GM21367 (cell line): ENCODE results near the gene CCDC141.
"Not testable (repeated sequence)": the region's sequence is repeated elsewhere in the genome, so short reads cannot be mapped to it uniquely, and the experiment has no call there.

Source experiments
- ATAC-seq: cut with Tn5 transposase; IDR thresholded peaks from one replicate; pipeline ENCODE4 v1.9.1; 2021; ENCODE audit not compliant: unreplicated experiment

The CCDC141 gene

DNA sequence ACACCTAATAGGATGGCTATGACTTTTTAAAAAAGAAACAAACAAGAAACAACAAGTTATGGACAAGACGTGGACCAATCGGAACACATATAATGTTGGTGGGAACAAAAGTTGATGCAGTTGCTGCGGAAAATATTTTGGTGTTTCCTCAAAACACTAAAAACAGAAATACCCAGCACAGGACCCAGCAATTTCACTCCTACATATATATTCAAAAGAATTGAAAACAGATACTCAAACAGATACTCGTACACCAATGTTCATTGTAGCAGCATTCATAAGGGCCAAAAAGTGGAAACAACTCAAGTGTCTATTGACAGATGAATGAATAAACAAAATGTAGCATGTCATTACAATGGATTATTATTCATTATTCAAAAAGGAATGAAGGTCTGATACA lies 12.1 kb downstream of the CCDC141 start:
- no peak for ATAC-seq

DNA sequence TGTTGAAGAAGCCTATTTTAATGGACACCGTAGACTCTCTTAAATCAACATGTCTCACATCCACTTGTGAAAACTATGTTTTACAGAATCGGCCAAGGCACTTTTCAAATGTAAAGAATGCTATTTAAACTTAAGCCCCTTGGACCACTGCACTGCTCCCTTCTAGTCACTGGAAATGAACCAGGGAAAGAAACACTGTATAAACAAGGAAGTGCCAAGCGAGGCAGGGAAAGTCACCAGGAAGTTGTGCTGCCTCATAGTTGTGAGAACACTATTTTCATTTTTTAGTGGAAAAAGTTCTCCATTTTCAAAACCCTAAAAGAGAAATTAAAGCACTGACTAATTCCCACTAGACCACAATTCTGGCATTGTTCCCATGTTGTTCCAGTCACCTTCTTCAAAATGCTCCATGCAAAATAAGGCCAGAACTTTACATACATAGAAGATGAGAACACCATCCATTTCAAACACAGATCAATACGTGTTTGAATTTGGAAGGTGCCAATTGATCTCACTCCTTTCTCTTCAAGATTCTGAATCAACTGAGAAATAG lies 13.5 kb downstream of the CCDC141 start:
- ATAC-seq: no peak

DNA sequence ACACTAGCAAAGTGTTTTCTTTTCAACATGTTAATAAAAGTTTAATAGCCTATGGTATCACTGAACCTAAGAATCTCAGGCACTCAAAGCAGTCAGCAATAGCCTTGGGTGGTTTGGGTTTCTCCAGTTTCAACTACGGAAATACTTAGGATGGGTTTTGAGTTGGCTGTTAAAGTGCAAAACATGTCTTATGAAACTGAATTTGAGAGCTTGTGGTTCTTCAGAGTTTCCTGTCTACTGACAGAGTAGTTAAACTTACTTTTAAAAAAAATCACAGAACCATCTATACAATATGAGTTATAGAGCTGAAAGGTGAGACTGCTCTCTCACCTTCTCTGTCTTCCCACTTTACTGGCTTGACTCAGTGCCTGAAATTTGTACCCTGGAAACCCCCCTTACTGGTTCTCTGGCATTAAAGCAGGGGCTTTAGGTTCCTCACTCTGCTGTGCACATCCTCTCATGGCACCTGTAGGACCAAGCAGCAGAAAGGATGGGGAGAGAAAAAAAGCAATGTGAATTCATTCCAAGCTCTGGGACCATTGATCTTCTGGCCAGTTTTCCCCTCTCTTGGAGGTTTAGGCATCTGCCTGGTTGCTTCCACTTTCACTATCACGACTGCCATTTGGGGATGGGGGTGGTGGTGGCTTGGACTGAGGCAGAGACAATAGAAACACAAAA lies 18.1 kb downstream of the CCDC141 start:
- peak; percentile 98 for ATAC-seq

DNA sequence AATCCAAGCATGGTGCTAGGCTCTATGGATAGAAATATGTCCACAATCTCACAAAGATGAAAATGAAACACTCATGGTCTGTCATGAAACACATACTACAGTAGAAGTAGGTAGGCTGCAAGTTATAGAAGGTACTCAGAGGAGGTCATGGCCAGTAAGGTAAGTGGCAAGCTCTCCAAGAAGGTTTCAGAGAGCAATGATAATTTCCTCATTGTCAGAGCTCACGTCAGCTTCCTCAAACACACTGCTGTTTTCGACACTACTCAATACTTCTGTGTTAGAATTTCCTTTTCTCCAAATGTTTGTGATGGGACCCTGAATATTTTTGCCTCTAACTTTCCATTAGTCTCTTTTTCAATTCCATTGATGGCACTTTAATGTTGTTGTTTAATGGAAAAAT lies 25.5 kb downstream of the CCDC141 start:
- ATAC-seq: no peak

DNA sequence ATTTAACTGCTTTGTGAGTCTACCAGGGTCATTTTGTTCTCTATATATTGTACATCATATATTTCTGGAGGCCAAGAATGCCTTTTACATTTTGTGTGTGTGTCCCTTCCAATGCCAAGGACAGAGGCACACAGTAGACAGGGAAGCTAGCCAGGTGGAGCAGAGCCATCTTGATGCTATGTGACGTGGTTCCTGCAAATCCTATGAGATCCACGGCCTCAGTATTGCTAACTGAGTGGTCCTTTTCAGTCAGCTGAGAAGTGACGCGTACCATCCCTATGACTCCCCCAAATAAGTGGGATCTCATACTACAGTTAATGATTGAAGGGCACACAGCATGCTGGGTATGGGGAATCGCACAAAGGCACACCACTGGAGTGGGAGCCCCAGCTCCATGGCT lies 27.3 kb downstream of the CCDC141 start:
- ATAC-seq: no peak

DNA sequence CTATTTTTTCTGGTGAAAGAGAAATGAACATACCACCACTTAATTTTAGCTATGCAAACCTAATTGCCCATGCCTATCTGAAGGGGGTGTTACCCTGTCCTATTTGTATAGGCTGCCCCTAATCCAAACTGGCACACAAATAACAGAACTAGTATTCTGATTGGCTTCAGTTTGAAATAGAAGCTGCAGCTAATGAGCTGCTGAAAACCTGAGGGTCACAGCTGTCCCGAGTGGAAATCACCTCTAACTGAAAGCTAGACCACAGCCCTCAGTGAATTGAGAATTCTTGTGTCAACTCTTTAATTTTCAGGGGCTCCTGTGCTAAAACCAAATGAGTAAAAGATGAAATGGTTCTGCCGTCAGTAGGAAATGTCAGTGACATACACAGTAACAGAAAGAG lies 28.7 kb downstream of the CCDC141 start:
- ATAC-seq: peak; percentile 56

DNA sequence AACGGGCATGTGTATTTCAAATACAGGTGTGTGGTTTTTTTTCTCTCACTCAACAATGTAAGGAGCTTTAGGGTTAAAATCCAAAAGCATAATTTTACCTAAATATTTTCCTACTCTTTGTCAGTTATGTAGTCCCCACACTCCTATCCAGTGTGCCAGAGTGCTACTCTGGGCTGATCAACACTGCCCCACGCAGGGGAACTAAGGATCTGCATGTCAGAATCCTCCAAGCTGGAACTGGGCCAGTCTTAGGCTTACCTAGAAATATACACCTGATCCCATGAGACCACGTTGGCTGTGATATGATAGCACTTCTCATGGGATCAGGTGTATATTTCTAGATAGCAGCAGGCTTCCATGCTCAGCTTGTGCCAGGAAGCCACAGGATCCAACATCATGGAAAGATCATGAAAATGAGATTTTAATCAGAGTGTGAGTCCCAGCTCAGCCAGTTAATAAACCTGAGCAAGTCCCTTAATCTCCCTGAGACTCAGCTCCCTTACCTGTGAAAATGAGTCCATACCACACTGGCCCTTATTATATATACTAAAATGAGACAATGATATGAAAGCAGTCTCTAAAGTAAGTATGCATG lies 29.7 kb downstream of the CCDC141 start:
- ATAC-seq: peak; percentile 59

DNA sequence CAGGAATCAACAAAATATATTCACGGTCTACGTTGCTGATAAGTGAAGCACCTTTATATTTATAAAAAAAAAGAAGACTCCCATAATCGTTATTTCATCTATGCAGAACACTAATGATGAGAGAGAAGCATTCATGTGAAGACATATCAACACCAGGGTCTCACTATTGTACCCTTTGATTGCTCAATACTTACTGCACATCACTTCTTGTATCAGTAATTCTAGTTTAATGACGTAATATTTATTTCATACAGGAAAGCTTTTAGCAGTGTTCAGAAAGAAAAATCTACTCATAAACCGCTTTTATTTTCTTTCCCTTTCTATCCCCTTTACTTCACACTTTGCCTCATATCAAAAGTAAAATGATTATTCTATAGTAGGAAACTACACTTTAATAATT lies 30.7 kb downstream of the CCDC141 start:
- ATAC-seq: no peak

DNA sequence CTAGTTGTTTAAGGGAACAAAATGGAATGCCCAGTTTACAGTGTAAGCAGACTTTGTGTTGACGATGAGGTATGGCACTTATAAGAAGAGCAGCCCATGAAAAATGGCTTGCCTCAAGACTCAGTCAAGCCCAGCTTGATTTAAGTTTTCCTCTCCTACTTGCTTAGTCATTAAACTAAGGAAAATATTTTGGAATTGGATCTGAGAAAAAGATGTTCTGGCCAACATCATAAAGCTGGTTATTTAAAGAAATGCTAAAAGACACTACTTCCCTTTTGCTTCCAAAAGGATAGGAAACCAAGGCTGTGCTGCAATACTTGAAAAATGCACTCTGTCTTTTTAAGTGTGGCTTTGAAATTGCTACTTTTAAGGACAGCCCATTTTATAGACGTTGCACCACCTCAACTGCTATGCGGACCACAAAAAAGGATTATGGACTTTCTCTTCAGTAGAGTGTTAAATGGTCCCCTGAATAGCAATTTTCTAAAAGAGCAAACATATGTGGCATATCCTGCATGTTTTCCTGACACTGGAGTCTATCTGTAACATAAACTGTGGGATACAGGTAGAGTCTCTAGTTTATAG lies 32.1 kb downstream of the CCDC141 start:
- ATAC-seq: no peak

DNA sequence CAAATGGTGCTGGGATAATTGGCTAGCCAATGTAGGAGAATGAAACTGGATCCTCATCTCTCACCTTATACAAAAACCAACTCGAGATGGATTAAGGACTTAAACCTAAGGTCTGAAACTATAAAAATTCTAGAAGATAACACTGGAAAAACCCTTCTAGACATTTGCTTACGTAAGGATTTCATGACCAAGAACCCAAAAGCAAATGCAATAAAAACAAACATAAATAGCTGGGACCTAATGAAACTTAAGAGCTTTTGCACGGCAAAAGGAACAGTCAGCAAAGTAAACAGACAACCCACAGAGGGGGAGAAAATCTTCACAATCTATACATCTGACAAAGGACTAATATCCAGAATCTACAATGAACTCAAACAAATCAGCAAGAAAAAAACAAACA lies 35.7 kb downstream of the CCDC141 start:
- not testable (repeated sequence) for ATAC-seq

DNA sequence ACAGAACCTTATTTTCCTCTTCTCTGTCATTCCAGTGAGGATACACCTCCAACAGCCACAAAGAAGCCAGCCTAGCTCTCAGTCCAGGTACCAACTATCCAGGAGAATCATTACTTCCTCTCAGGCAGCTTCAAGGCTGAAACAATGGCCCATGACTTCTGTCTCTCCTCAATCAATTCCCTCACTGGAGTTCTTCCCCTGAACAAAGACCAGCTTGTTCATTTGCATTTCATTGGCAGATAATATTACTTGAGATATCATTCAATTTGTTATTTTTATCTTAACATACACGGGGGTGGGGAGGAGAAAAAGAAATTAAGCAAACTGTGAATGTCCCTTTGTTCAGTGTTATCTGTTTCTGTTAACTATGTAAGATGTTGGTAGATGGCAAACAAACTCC lies 44.0 kb downstream of the CCDC141 start:
- no peak for ATAC-seq

DNA sequence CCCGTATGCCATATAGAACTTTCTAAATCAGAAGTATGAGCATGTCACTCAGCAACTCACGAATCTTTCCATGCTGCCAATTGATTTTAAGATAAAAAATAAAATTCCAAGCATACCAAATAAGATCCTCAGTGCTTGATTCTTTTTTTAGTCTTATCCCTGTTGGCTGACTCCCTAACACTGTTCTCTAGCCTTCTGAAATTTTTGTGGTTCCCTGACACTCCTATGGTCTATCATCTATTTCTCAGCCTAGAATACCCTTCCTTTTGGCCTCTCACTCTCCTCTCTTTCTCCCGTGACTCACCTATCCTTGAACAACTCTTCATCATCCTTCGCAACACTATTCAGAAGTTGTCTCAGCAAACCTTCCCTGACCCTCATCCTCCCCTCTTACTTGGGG lies 50.5 kb downstream of the CCDC141 start:
- no peak for ATAC-seq

DNA sequence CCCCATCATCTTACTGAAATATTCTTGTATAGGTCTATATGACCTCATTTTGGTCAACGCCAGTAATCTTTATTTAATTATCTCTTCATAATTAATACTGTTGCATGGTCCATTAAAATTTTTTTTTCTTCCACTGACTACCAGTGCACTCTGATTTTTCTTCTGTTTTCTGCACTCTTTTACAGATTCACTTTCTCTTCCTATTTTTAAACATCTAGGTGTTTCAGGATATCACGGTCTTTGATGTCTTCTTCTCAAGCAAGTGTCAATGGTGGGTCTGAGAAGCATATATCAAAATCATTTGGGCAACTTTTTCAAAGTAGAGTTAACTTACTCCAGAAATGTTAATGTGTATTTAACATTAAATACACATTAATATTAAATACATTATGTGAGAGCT lies 51.4 kb downstream of the CCDC141 start:
- ATAC-seq: no peak

DNA sequence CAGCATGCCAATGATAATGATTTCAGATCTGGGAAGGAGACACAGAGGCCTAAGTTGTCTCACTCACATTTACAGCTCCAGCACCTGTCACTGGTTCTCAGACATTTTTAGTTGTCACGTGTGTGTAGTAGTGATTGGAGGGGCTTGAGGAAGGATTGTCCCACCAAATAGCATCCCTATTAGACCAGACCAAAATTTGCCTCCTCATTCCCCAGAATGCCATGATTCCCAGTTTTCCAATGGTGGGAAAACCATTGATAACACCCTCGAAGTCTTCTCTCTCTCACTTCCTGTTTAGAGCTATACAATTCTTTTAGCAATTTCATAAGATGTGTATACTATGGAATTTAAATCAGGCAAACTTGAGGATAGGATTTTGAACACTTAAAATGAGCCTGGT lies 52.5 kb downstream of the CCDC141 start:
- ATAC-seq: no peak

DNA sequence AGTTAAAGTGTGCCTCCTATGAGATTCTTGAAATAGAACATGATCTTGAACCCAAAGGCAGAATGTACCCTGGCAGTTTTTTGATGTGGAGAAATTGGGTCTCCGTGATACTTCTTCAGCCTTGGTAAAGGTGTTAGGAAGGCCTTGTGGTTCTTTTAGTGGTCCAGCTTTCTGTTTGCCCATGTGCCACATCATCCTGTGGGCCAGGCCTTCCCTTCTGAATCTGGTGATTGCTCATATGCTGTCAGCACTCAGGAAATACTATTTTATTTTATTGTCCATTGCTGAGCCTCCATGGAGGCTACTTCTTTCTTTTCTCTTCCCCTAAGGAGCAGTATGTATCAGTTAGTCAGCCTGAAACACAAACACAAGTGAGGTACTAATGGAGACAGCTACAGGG lies 52.9 kb downstream of the CCDC141 start:
- ATAC-seq: no peak

DNA sequence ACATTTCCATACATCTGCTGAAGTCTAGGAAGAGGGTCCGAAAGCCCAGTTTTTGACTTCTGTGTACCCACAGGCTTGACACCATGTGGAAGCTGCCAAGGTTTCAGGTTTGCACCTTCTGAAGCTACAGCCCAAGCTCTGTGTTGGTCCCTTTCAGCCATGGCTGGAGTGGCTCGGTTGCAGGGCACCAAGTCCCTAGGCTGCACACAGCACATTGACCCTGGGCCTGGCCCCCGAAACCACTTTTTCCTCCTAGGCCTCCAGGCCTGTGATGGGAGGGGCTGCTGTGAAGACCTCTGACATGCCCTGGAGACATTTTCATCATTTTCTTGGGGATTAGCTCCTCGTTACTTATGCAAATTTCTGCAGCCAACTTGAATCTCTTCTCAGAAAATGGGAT lies 55.7 kb downstream of the CCDC141 start:
- ATAC-seq: no peak

DNA sequence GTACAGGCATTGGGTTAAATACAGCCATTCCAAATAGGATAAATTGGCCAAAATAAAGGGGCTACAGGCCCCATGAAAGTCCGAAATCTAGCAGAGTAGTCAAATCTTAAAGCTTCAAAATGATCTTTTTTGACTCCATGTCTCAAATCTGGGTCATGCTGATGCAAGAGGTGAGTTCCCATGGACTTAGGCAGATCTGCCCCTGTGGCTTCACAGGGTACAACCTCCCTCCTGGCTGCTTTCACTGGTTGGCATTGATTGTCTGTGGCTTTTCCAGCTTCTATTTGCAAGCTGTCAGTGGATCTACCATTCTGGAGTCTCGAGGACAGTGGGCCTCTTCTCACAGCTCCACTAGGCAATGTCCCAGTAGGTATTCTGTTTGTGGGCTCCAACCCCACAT lies 56.1 kb downstream of the CCDC141 start:
- ATAC-seq: no peak

DNA sequence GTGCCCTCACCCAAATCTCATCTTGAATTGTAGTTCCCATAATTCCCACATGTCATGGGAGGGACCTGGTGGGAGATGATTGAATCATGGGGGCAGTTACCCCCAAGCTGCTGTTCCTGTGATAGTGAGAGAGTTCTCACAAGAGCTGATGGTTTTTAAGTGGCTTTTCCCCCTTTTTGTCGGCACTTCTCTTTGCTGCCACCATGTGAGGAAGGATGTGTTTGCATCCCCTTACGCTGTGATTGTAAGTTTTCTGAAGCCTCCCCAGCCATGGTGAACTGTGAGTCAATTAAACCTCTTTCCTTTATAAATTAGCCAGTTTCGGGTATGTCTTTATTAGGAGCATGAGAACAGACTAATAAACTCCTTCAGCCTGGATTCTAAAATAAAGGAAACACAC lies 57.2 kb downstream of the CCDC141 start:
- ATAC-seq: not testable (repeated sequence)

DNA sequence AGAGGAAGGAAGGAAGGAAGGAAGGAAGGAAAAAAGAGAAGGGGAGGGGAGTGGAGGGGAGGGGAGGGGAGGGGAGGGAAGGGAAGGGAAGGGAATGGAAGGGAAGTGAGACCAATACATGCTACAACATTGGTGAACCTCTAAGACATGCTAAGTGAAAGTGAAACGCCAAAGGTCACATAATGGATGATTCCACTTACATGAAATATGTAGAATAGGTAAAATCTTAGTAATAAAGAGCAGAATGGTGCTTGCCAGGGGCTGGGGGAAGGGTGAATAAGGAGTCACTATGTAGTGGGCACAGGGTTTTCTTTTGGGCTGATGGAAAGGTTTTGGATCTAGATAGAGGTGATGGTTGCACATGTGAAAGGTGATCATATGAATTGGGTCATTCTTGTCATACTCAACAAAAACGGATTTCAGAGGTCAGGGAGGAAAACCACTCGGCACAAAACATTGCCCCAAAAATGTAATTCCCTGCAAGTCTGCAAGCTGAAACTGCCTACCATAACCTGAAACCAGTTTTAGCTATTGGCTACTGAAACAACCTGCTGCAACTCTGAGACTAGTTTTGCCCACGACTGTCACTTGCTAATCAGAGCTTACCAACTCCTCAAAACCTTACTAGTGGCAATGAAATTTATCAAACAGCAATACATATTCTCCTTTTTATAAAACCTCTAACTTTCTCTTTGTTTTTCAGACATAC lies 59.2 kb downstream of the CCDC141 start:
- ATAC-seq: peak; percentile 89

DNA sequence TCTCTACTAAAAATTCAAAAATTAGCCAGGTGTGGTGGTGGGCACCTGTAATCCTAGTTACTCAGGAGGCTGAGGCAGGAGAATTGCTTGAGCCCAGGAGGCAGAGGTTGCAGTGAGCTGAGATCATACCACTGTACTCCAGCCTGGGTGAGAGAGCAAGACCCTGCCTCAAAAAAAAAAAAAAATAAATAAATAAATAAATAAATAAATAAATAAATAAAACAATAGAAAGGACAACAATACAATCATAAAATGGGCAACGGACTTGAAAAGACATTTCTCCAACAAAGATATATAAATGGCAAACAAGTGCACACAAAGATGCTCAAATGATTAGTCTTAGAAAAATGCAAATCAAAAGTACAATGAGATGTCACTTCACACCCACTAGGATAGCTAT lies 60.5 kb downstream of the CCDC141 start:
- ATAC-seq: not testable (repeated sequence)

DNA sequence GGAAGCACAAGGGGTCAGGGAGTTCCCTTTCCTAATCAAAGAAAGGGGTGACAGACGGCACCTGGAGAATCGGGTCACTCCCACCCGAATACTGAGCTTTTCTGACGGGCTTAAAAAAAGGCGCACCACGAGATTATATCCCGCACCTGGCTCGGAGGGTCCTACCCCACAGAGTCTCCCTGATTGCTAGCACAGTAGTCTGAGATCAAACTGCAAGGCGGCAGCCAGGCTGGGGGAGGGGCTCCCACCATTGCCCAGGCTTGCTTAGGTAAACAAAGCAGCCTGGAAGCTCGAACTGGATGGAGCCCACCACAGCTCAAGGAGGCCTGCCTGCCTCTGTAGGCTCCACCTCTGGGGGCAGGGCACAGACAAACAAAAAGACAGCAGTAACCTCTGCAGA lies 67.3 kb downstream of the CCDC141 start:
- not testable (repeated sequence) for ATAC-seq

DNA sequence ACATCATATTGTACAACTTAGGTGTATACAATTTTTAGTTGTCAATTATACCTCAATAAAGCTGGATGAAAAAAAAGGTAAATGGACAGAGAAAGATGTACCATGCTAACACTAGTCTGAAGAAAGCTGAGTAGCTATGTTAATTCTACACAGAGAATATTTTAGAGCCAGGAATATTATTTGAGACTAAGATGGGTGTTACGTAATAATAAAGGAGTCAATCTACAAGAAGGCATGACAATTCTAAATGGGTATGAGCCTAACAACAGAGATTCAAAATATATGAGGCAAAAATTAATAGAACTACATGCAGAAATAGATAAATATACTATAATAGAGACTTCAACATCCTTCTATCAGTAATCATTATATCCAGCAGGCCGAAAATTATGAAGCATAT lies 69.1 kb downstream of the CCDC141 start:
- ATAC-seq: no peak
